GM23338 (cell line): ENCODE measurements around the gene PGS1. TPM values are rescaled to one million over a fixed set of nuclear protein-coding genes. Genes with fewer than 3 reads are reported as not detected.
A peak's percentile ranks its signal among the peaks of the same experiment; 100 is the strongest.

ENCODE experiments used
- ATAC-seq: fragments of 200-7000 bp; cut with Tn5 transposase; 3 replicates; pipeline ENCODE4 v1.9.1; 2020
- DNase-seq: peaks from one replicate; pipeline ENCODE4 v3.0.0-alpha.2; 2015; ENCODE audit warnings: low spot score
- H2AFZ ChIP-seq: fragments of 200-600 bp; sonication (generic); 2 replicates; pipeline ENCODE4 v1.8.0; 2016; ENCODE audit warnings: antibody characterized with exemption, mild to moderate bottlenecking, moderate library complexity
- H3F3A ChIP-seq: fragments of 200-600 bp; sonication (generic); replicated peaks from 2 replicates; pipeline ENCODE4 v1.8.0; 2017; ENCODE audit warnings: antibody characterized with exemption, mixed run types, low read depth
- H3K27ac ChIP-seq: fragments of 200-600 bp; sonication (generic); 2 replicates; pipeline ENCODE4 v1.6.1; 2016; ENCODE audit warnings: low read depth
- H3K27me3 ChIP-seq: fragments of 200-600 bp; sonication (generic); 2 replicates; pipeline ENCODE4 v1.8.0; 2016; ENCODE audit warnings: mild to moderate bottlenecking, mixed run types, moderate library complexity; ENCODE audit not compliant: insufficient read depth
- H3K36me3 ChIP-seq: fragments of 200-600 bp; sonication (generic); 2 replicates; pipeline ENCODE4 v1.8.0; 2016; ENCODE audit warnings: mild to moderate bottlenecking; ENCODE audit not compliant: insufficient read depth
- H3K4me1 ChIP-seq: fragments of 200-600 bp; sonication (generic); 2 replicates; pipeline ENCODE4 v1.8.0; 2016; ENCODE audit warnings: mild to moderate bottlenecking, moderate library complexity; ENCODE audit not compliant: insufficient read depth
- H3K4me2 ChIP-seq: fragments of 200-600 bp; sonication (generic); 2 replicates; pipeline ENCODE4 v1.7.1; 2017; ENCODE audit warnings: mixed run types
- H3K4me3 ChIP-seq: fragments of 200-600 bp; sonication (generic); 2 replicates; pipeline ENCODE4 v1.6.1; 2016; ENCODE audit warnings: mixed run types
- H3K79me2 ChIP-seq: fragments of 200-600 bp; sonication (generic); replicated peaks from 2 replicates; pipeline ENCODE4 v1.8.0; 2017; ENCODE audit warnings: mild to moderate bottlenecking; ENCODE audit not compliant: insufficient read depth
- H3K9me2 ChIP-seq: fragments of 200-600 bp; sonication (generic); 2 replicates; pipeline ENCODE4 v1.8.0; 2017; ENCODE audit not compliant: insufficient read depth
- H4K20me1 ChIP-seq: fragments of 200-600 bp; sonication (generic); replicated peaks from 2 replicates; pipeline ENCODE4 v1.8.0; 2017; ENCODE audit warnings: mild to moderate bottlenecking; ENCODE audit not compliant: insufficient read depth
- H3K27ac Mint-ChIP-seq: 2 replicates; pipeline ENCODE4 v1.8.0; 2020; ENCODE audit warnings: inconsistent platforms, mild to moderate bottlenecking, moderate library complexity, mixed read lengths
- H3K27me3 Mint-ChIP-seq: 3 replicates; pipeline ENCODE4 v1.8.0; 2022; ENCODE audit warnings: low read depth, mild to moderate bottlenecking, moderate library complexity, mixed read lengths, inconsistent platforms; ENCODE audit not compliant: insufficient read depth, poor library complexity
- H3K36me3 Mint-ChIP-seq: 3 replicates; pipeline ENCODE4 v1.8.0; 2021; ENCODE audit warnings: low read depth, mild to moderate bottlenecking, inconsistent platforms, moderate library complexity, mixed read lengths
- H3K4me1 Mint-ChIP-seq: 3 replicates; pipeline ENCODE4 v1.8.0; 2020; ENCODE audit warnings: mild to moderate bottlenecking, inconsistent platforms, mixed read lengths
- H3K4me3 Mint-ChIP-seq: 3 replicates; pipeline ENCODE4 v1.8.0; 2021; ENCODE audit warnings: moderate library complexity, mild to moderate bottlenecking, inconsistent platforms, mixed read lengths
- H3K9me3 Mint-ChIP-seq: 3 replicates; pipeline ENCODE4 v1.8.0; 2020; ENCODE audit warnings: moderate library complexity, mild to moderate bottlenecking, inconsistent platforms, mixed read lengths
- CREB1 ChIP-seq: fragments of 250-450 bp; sonication (Bioruptor Pico); IDR thresholded peaks from 2 replicates; pipeline ENCODE4 v1.5.0; 2020; ENCODE audit warnings: low read depth, mild to moderate bottlenecking, moderate library complexity
- EZH2 ChIP-seq: fragments of 200-600 bp; sonication (generic); IDR thresholded peaks from one replicate; pipeline ENCODE4 v1.8.0; 2017; ENCODE audit warnings: antibody characterized with exemption, mild to moderate bottlenecking, low read depth; ENCODE audit not compliant: unreplicated experiment
- JUNB ChIP-seq: IDR thresholded peaks from one replicate; pipeline ENCODE4 v1.6.1; 2016; ENCODE audit warnings: antibody characterized with exemption; ENCODE audit not compliant: unreplicated experiment
- NANOG ChIP-seq: IDR thresholded peaks from 2 replicates; pipeline ENCODE4 v1.6.1; 2016; ENCODE audit warnings: antibody characterized with exemption, borderline replicate concordance
- STAT1 ChIP-seq: IDR thresholded peaks from one replicate; pipeline ENCODE4 v1.6.1; 2016; ENCODE audit warnings: antibody characterized with exemption; ENCODE audit not compliant: unreplicated experiment
- polyA plus RNA-seq: library from polyadenylated mRNA; unstranded; fragments of >200 nt; fragmentation: Nextera tagmentation; extraction: Ambion mirVana; gene quantifications from 2 replicates; pipeline ENCODE4 v1.2.1, GENCODE V29; 2016
- total RNA-seq: library from RNA; depleted of rRNA; stranded (reverse); fragments of >200 nt; shearing (Covaris generic); gene quantifications from 2 replicates; pipeline ENCODE4 v1.2.3, GENCODE V29; 2014
- TF ChIP-seq, protein P1 (sequence below): IDR thresholded peaks from 2 replicates; pipeline ENCODE4 v1.6.1; 2016; ENCODE audit warnings: antibody characterized with exemption
- TF ChIP-seq, protein P2 (sequence below): IDR thresholded peaks from one replicate; pipeline ENCODE4 v1.6.1; 2018; ENCODE audit warnings: antibody characterized with exemption; ENCODE audit not compliant: unreplicated experiment
- TF ChIP-seq, protein P3 (sequence below): fragments of 250-450 bp; sonication (Bioruptor Pico); IDR thresholded peaks from 2 replicates; pipeline ENCODE4 v1.5.0; 2020; ENCODE audit warnings: mild to moderate bottlenecking, moderate library complexity

Gene PGS1
- total and polyA plus RNA-seq, 2 experiments from 2014 or later: 43.9 to 67.1 TPM

DNA sequence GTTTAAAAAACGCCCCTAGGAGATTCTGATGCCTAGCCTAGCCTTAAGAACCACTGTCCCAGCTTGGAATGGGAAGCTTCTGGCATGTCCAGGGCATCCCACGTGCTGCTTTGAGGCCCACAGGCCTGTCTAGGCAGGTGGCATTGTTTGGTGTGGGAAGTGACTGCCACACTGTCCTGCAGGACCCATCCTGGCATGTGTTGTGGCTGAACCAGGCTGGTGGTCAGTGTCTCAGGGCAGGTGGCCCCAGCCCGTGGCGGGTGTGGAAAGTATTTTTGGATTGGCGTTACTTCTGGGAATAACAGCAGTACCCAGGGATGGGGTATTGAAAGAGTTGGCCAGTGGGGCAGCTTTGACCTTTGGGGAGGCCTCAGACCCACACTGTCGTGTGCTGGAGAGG is 27.9 kb downstream of the PGS1 start (continued):
- TF ChIP-seq EZH2 (no peak), STAT1 (no peak)
- TF ChIP-seq, protein P1, sequence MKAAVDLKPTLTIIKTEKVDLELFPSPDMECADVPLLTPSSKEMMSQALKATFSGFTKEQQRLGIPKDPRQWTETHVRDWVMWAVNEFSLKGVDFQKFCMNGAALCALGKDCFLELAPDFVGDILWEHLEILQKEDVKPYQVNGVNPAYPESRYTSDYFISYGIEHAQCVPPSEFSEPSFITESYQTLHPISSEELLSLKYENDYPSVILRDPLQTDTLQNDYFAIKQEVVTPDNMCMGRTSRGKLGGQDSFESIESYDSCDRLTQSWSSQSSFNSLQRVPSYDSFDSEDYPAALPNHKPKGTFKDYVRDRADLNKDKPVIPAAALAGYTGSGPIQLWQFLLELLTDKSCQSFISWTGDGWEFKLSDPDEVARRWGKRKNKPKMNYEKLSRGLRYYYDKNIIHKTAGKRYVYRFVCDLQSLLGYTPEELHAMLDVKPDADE: no peak
- TF ChIP-seq, protein P2, sequence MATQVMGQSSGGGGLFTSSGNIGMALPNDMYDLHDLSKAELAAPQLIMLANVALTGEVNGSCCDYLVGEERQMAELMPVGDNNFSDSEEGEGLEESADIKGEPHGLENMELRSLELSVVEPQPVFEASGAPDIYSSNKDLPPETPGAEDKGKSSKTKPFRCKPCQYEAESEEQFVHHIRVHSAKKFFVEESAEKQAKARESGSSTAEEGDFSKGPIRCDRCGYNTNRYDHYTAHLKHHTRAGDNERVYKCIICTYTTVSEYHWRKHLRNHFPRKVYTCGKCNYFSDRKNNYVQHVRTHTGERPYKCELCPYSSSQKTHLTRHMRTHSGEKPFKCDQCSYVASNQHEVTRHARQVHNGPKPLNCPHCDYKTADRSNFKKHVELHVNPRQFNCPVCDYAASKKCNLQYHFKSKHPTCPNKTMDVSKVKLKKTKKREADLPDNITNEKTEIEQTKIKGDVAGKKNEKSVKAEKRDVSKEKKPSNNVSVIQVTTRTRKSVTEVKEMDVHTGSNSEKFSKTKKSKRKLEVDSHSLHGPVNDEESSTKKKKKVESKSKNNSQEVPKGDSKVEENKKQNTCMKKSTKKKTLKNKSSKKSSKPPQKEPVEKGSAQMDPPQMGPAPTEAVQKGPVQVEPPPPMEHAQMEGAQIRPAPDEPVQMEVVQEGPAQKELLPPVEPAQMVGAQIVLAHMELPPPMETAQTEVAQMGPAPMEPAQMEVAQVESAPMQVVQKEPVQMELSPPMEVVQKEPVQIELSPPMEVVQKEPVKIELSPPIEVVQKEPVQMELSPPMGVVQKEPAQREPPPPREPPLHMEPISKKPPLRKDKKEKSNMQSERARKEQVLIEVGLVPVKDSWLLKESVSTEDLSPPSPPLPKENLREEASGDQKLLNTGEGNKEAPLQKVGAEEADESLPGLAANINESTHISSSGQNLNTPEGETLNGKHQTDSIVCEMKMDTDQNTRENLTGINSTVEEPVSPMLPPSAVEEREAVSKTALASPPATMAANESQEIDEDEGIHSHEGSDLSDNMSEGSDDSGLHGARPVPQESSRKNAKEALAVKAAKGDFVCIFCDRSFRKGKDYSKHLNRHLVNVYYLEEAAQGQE: no peak

- Histone ChIP-seq H3F3A (peaks cover 8% of the 10 kb centered on the region; the same call in 1 of the 2 replicates), H3K79me2 (peaks cover 78% of the 10 kb centered on the region), H3K27ac (peak overlapping the region; percentile 32; the same call in 1 of the 2 replicates), H3K4me3 (no peak overlapping the region), H3K36me3 (peaks cover 18% of the 10 kb centered on the region), H3K9me2 (no peaks in the 10 kb centered on the region), H2AFZ (no peak overlapping the region), H3K4me1 (0 out of 2 replicates have a peak, but pooled peaks cover 3% of the 10 kb centered on the region), H4K20me1 (peaks cover 21% of the 10 kb centered on the region), H3K27me3 (no peaks in the 10 kb centered on the region), H3K4me2 (no peak overlapping the region)
- ATAC-seq (no peak), DNase-seq (no peak)
- Mint-ChIP-seq H3K4me1 (peaks cover 22% of the 10 kb centered on the region), H3K27ac (no peak overlapping the region), H3K4me3 (no peak overlapping the region), H3K36me3 (peaks cover 43% of the 10 kb centered on the region), H3K27me3 (peaks cover 17% of the 10 kb centered on the region), H3K9me3 (no peaks in the 10 kb centered on the region)
- TF ChIP-seq NANOG (no peak), JUNB (no peak), STAT1 (no peak), CREB1 (no peak), EZH2 (no peak)
- TF ChIP-seq, protein P2: no peak
- TF ChIP-seq, protein P1: no peak
- TF ChIP-seq, protein P3, sequence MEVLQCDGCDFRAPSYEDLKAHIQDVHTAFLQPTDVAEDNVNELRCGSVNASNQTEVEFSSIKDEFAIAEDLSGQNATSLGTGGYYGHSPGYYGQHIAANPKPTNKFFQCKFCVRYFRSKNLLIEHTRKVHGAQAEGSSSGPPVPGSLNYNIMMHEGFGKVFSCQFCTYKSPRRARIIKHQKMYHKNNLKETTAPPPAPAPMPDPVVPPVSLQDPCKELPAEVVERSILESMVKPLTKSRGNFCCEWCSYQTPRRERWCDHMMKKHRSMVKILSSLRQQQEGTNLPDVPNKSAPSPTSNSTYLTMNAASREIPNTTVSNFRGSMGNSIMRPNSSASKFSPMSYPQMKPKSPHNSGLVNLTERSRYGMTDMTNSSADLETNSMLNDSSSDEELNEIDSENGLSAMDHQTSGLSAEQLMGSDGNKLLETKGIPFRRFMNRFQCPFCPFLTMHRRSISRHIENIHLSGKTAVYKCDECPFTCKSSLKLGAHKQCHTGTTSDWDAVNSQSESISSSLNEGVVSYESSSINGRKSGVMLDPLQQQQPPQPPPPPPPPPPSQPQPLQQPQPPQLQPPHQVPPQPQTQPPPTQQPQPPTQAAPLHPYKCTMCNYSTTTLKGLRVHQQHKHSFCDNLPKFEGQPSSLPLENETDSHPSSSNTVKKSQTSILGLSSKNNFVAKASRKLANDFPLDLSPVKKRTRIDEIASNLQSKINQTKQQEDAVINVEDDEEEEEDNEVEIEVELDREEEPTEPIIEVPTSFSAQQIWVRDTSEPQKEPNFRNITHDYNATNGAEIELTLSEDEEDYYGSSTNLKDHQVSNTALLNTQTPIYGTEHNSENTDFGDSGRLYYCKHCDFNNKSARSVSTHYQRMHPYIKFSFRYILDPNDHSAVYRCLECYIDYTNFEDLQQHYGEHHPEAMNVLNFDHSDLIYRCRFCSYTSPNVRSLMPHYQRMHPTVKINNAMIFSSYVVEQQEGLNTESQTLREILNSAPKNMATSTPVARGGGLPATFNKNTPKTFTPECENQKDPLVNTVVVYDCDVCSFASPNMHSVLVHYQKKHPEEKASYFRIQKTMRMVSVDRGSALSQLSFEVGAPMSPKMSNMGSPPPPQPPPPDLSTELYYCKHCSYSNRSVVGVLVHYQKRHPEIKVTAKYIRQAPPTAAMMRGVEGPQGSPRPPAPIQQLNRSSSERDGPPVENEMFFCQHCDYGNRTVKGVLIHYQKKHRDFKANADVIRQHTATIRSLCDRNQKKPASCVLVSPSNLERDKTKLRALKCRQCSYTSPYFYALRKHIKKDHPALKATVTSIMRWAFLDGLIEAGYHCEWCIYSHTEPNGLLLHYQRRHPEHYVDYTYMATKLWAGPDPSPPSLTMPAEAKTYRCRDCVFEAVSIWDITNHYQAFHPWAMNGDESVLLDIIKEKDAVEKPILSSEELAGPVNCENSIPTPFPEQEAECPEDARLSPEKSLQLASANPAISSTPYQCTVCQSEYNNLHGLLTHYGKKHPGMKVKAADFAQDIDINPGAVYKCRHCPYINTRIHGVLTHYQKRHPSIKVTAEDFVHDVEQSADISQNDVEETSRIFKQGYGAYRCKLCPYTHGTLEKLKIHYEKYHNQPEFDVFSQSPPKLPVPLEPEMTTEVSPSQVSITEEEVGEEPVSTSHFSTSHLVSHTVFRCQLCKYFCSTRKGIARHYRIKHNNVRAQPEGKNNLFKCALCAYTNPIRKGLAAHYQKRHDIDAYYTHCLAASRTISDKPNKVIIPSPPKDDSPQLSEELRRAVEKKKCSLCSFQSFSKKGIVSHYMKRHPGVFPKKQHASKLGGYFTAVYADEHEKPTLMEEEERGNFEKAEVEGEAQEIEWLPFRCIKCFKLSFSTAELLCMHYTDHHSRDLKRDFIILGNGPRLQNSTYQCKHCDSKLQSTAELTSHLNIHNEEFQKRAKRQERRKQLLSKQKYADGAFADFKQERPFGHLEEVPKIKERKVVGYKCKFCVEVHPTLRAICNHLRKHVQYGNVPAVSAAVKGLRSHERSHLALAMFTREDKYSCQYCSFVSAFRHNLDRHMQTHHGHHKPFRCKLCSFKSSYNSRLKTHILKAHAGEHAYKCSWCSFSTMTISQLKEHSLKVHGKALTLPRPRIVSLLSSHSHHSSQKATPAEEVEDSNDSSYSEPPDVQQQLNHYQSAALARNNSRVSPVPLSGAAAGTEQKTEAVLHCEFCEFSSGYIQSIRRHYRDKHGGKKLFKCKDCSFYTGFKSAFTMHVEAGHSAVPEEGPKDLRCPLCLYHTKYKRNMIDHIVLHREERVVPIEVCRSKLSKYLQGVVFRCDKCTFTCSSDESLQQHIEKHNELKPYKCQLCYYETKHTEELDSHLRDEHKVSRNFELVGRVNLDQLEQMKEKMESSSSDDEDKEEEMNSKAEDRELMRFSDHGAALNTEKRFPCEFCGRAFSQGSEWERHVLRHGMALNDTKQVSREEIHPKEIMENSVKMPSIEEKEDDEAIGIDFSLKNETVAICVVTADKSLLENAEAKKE (CRISPR knock-in tag): no peak
Observed at GRCh38 chr17:78406920-78407319, 28.5 kb downstream of the PGS1 start.
